ENCODE measurements around the gene MYOF.
"Not testable (repeated sequence)": the region's sequence is repeated elsewhere in the genome, so short reads cannot be mapped to it uniquely, and the experiment has no call there.

The MYOF gene

GRCh38 chr10:93469454-93469853 lies 12.7 kb downstream of the MYOF start:
- no peak overlapping the region for H3K4me2 ChIP-seq
- no peaks in the 10 kb centered on the region for H3K36me3 ChIP-seq (ENCODE audit: insufficient read depth)
- H2AFZ ChIP-seq (ENCODE audit: low read depth), result no peak overlapping the region
- H3K4me1 ChIP-seq (ENCODE audit: low read depth, poor library complexity, severe bottlenecking), result no peaks in the 10 kb centered on the region
- H3K27ac ChIP-seq, result no peak overlapping the region
- no peak for TF ChIP-seq CTCF (conservative IDR thresholded peaks at IDR 0.05; ENCODE audit: low read depth, low read length)
- H4K20me1 ChIP-seq (ENCODE audit: insufficient read depth), result no peaks in the 10 kb centered on the region
- no peaks in the 10 kb centered on the region for H3K79me2 ChIP-seq (ENCODE audit: insufficient read depth, low read depth)
- H3K27me3 ChIP-seq (ENCODE audit: insufficient read depth, low read depth), result no peaks in the 10 kb centered on the region
- no peak overlapping the region for H3K9ac ChIP-seq
- no peak overlapping the region for H3K4me3 ChIP-seq (IDR thresholded peaks at IDR 0.05; ENCODE audit: insufficient read depth, low read depth, low read length)

GRCh38 chr10:93468461-93469213 lies 13.5 kb downstream of the MYOF start:
- no peaks in the 10 kb centered on the region for H3K4me1 ChIP-seq (ENCODE audit: low read depth, poor library complexity, severe bottlenecking)
- no peaks in the 10 kb centered on the region for H3K79me2 ChIP-seq (ENCODE audit: insufficient read depth, low read depth)
- no peak for TF ChIP-seq CTCF (conservative IDR thresholded peaks at IDR 0.05; ENCODE audit: low read depth, low read length)
- H2AFZ ChIP-seq (ENCODE audit: low read depth), result no peak overlapping the region
- no peak overlapping the region for H3K4me3 ChIP-seq (IDR thresholded peaks at IDR 0.05; ENCODE audit: insufficient read depth, low read depth, low read length)
- H3K27me3 ChIP-seq (ENCODE audit: insufficient read depth, low read depth), result no peaks in the 10 kb centered on the region
- H3K9ac ChIP-seq, result no peak overlapping the region
- no peak overlapping the region for H3K4me2 ChIP-seq
- no peaks in the 10 kb centered on the region for H3K36me3 ChIP-seq (ENCODE audit: insufficient read depth)
- no peaks in the 10 kb centered on the region for H4K20me1 ChIP-seq (ENCODE audit: insufficient read depth)
- no peak overlapping the region for H3K27ac ChIP-seq

GRCh38 chr10:93467635-93468034 lies 14.5 kb downstream of the MYOF start:
- H3K4me3 ChIP-seq (IDR thresholded peaks at IDR 0.05; ENCODE audit: insufficient read depth, low read depth, low read length), result not testable (repeated sequence)

GRCh38 chr10:93465806-93466675 lies 16.1 kb downstream of the MYOF start:
- no peaks in the 10 kb centered on the region for H3K36me3 ChIP-seq (ENCODE audit: insufficient read depth)
- H3K27ac ChIP-seq, result no peak overlapping the region
- no peaks in the 10 kb centered on the region for H3K27me3 ChIP-seq (ENCODE audit: insufficient read depth, low read depth)
- no peak for TF ChIP-seq CTCF (conservative IDR thresholded peaks at IDR 0.05; ENCODE audit: low read depth, low read length)
- H4K20me1 ChIP-seq (ENCODE audit: insufficient read depth), result no peaks in the 10 kb centered on the region
- H3K4me3 ChIP-seq (IDR thresholded peaks at IDR 0.05; ENCODE audit: insufficient read depth, low read depth, low read length), result no peak overlapping the region
- H3K79me2 ChIP-seq (ENCODE audit: insufficient read depth, low read depth), result no peaks in the 10 kb centered on the region
- H2AFZ ChIP-seq (ENCODE audit: low read depth), result no peak overlapping the region
- H3K4me2 ChIP-seq, result no peak overlapping the region
- no peak overlapping the region for H3K9ac ChIP-seq
- peaks cover 2% of the 10 kb centered on the region for H3K4me1 ChIP-seq (ENCODE audit: low read depth, poor library complexity, severe bottlenecking)

More at GRCh38 chr10:93467635-93468034, 14.5 kb downstream of the MYOF start:
- H3K36me3 ChIP-seq (ENCODE audit: insufficient read depth); H4K20me1 ChIP-seq (ENCODE audit: insufficient read depth); H3K27me3 ChIP-seq (ENCODE audit: insufficient read depth, low read depth); H3K4me2 ChIP-seq; H3K27ac ChIP-seq; H3K9ac ChIP-seq; H3K4me1 ChIP-seq (ENCODE audit: low read depth, poor library complexity, severe bottlenecking); H3K79me2 ChIP-seq (ENCODE audit: insufficient read depth, low read depth); H2AFZ ChIP-seq (ENCODE audit: low read depth): not testable (repeated sequence)
